ENCODE data around the gene VIL1.

- TF ChIP-seq SUZ12 (IDR thresholded peaks at IDR 0.05; ENCODE audit: extremely low read depth, insufficient read depth, insufficient read length) (no peak), ZNF274 (IDR thresholded peaks at IDR 0.05; ENCODE audit: low read depth, low read length) (no peak)
Measured at GRCh38 chr2:218418717-218419458, at the start of gene VIL1.
